HepG2 (cell line): ENCODE data around the gene ARMH4. TPM values are rescaled to one million over a fixed set of nuclear protein-coding genes. Genes with fewer than 3 reads are reported as not detected.

Source experiments
- ATAC-seq: fragments of 200-7000 bp; cut with Tn5 transposase; 3 replicates; pipeline ENCODE4 v1.9.1; 2020; ENCODE audit warnings: mild to moderate bottlenecking, moderate library complexity
- BruUV-seq: library from RNA; stranded (reverse); fragments of 400-500 nt; replicated peaks from 2 replicates; lab custom pipeline; 2021; lab: Mats Ljungman, UMichigan
- CTCF ChIA-PET: fragments of 300-600 bp; formaldehyde crosslinking; extraction: SDS; loops from one replicate; lab custom pipeline; 2021; ENCODE audit warnings: low total read pairs, inconsistent platforms, low intra/inter-chr PET ratio; lab: Yijun Ruan, JAX
- POLR2A ChIA-PET: fragments of 350-600 bp; sonication (Branson Sonifier 250); formaldehyde crosslinking; loops from one replicate; lab custom pipeline; 2020; ENCODE audit warnings: antibody characterized with exemption, inconsistent platforms; lab: Yijun Ruan, JAX
- DNase-seq: peaks from one replicate; pipeline ENCODE4 v3.0.0-alpha.2; 2015; ENCODE audit warnings: low spot score
- FAIRE-seq: peaks from 3 replicates; lab custom pipeline; 2011; peaks lifted over from hg19 to GRCh38; lab: Jason Lieb, UNC
- H2AFZ ChIP-seq: one replicate; pipeline ENCODE4 v1.6.1; 2011; ENCODE audit warnings: low read length, inconsistent platforms
- H3K27ac ChIP-seq: fragments of 300-600 bp; 3 replicates; pipeline ENCODE4 v1.8.0; 2011; ENCODE audit warnings: mixed run types, mild to moderate bottlenecking, mixed read lengths, low read length, inconsistent platforms; ENCODE audit not compliant: insufficient read depth; ENCODE audit errors: extremely low read length
- H3K27me3 ChIP-seq, 2 experiments: fragments of 200-600 bp in 1 of 2; 2 replicates in 1 of 2; 3 replicates in 1 of 2; pipeline versions ENCODE4 v1.6.0 to v1.8.0; 2011; ENCODE audit warnings: low read length in 2 of 2, mild to moderate bottlenecking in 2 of 2, moderate library complexity in 2 of 2, inconsistent platforms in 1 of 2; ENCODE audit not compliant: insufficient read depth in 2 of 2, control insufficient read depth in 1 of 2
- H3K36me3 ChIP-seq, 2 experiments: fragments of 200-600 bp in 1 of 2; replicated peaks in 1 of 2; 2 replicates in 1 of 2; 3 replicates in 1 of 2; pipeline versions ENCODE4 v1.5.1 to v1.8.0; 2011; ENCODE audit warnings: low read length in 2 of 2, inconsistent platforms in 1 of 2; ENCODE audit not compliant: insufficient read depth in 2 of 2, control insufficient read depth in 1 of 2
- H3K4me1 ChIP-seq: 2 replicates; pipeline ENCODE4 v1.5.1; 2012; ENCODE audit warnings: low read length, inconsistent platforms; ENCODE audit not compliant: insufficient read depth
- H3K4me2 ChIP-seq: 2 replicates; pipeline ENCODE4 v1.6.0; 2011; ENCODE audit warnings: low read depth, low read length, inconsistent platforms
- H3K4me3 ChIP-seq, 3 experiments: fragments of 200-600 bp in 1 of 3; sonication (generic), shearing (Covaris generic) in 1 of 3; replicated peaks in 1 of 3; 2 replicates each; pipeline ENCODE4 v1.5.1; 2011 to 2016; ENCODE audit warnings: low read length in 3 of 3, inconsistent platforms in 2 of 3, low read depth in 2 of 3, mild to moderate bottlenecking in 2 of 3, control low read depth in 1 of 3, mixed read lengths in 1 of 3; ENCODE audit not compliant: insufficient read depth in 1 of 3
- H3K79me2 ChIP-seq: one replicate; pipeline ENCODE4 v1.6.1; 2011; ENCODE audit warnings: low read length, inconsistent platforms; ENCODE audit not compliant: insufficient read depth
- H3K9ac ChIP-seq: 2 replicates; pipeline ENCODE4 v1.6.0; 2011; ENCODE audit warnings: mild to moderate bottlenecking, low read depth, low read length, inconsistent platforms; ENCODE audit not compliant: insufficient read depth
- H3K9me3 ChIP-seq: 2 replicates; pipeline ENCODE4 v1.5.1; 2012; ENCODE audit warnings: mild to moderate bottlenecking, low read length
- H4K20me1 ChIP-seq: 2 replicates; pipeline ENCODE4 v1.6.0; 2011; ENCODE audit warnings: inconsistent platforms, mild to moderate bottlenecking, low read length, moderate library complexity; ENCODE audit not compliant: insufficient read depth
- ATF7 ChIP-seq, 2 experiments: fragments of 450-650 bp in 1 of 2; sonication (generic) in 1 of 2; formaldehyde crosslinking in 1 of 2; IDR thresholded peaks; 2 replicates each; pipeline versions ENCODE4 v1.4.0 to v1.6.1; 2016 to 2020; ENCODE audit warnings: antibody characterized with exemption in 1 of 2, mild to moderate bottlenecking in 1 of 2, missing genetic modification reagents in 1 of 2
- TBX3 ChIP-seq: fragments of 450-650 bp; IDR thresholded peaks from 2 replicates; pipeline ENCODE4 v1.6.1; 2017; ENCODE audit warnings: antibody characterized with exemption, mild to moderate bottlenecking, inconsistent platforms, borderline replicate concordance
- ZNF317 ChIP-seq: sonication (generic); formaldehyde crosslinking; IDR thresholded peaks from 2 replicates; pipeline ENCODE4 v1.5.0; 2020; ENCODE audit warnings: mild to moderate bottlenecking, missing genetic modification reagents
- ZNF607 ChIP-seq: sonication (generic); formaldehyde crosslinking; IDR thresholded peaks from 2 replicates; pipeline ENCODE4 v1.5.1; 2020; ENCODE audit warnings: missing genetic modification reagents, mild to moderate bottlenecking, borderline replicate concordance
- WGBS: methylation state at CpG from one replicate; pipeline ENCODE4 v1.1.6; 2017; ENCODE audit warnings: low lambda C conversion rate; 5-methylcytosine and 5-hydroxymethylcytosine counted together
- in situ Hi-C: cut with HindIII; loops from 2 replicates; pipeline ENCODE4 v1.10.0; 2017; ENCODE audit warnings: low pct_unique_long_range_greater_than_20kb; ENCODE audit not compliant: extremely low pct_ligation_motif_present
- intact Hi-C: fragments of 100-400 bp; cut with micrococcal nuclease; formaldehyde crosslinking; loops from one replicate; pipeline ENCODE4 v1.10.0; 2022; ENCODE audit not compliant: unreplicated experiment
- polyA plus RNA-seq, 8 experiments: library from polyadenylated mRNA; depleted of rRNA in 3 of 8; stranded (reverse) in 7 of 8; unstranded in 1 of 8; fragments of >200 nt; fragmentation: Illumina TruSeq in 4 of 8; extraction: Trizol in 4 of 8; gene quantifications; 2 replicates each; pipeline versions ENCODE4 v1.2.1 to v1.2.3, GENCODE V29; 2011 to 2016; ENCODE audit warnings: low read depth in 4 of 8, missing spikeins in 1 of 8, mixed read lengths in 1 of 8; ENCODE audit not compliant: insufficient read depth in 1 of 8
- total RNA-seq, 5 experiments: library from RNA; depleted of rRNA; stranded (reverse); fragments of >200 nt; fragmentation: Illumina TruSeq; extraction: Trizol; gene quantifications; 2 replicates each; pipeline ENCODE4 v1.2.3, GENCODE V29; 2016; ENCODE audit warnings: low read depth in 1 of 5
- TF ChIP-seq, protein P1 (sequence below): sonication (generic); formaldehyde crosslinking; IDR thresholded peaks from 2 replicates; pipeline ENCODE4 v1.4.0; 2020; ENCODE audit warnings: missing genetic modification reagents

Gene ARMH4
- total and polyA plus RNA-seq, 2 of the 13 experiments (the other 11 are each of a cell fraction or from before 2014, with no cell fraction given) = 0.02 to 0.18 TPM

DNA sequence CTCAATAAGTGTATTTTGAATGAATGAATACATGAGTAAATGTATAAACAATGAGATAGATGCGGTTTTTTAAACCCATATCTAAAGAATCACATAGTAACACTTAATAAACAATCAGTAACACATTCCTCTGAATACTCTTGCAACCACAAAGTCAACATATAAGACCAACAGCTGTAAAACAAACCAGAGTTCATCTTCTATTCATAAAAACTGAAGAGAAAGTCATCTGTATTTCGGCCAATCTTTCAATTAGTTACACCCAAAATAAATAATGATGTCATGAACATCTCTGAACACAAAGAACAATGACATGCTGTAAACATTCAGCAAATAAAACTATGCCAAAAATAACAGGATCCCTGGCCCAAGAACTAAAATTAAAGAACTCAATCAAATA is 47.2 kb downstream of the ARMH4 start:
- in situ Hi-C loops (loop anchor here (5.0 to 25.0 kb wide), 2 partner anchors 62 to 257 kb away; no protein-coding TSS in a partner anchor), intact Hi-C loops (no loop called here)
- Histone ChIP-seq H3K4me1 (no peaks in the 10 kb centered on the region), H3K79me2 (no peaks in the 10 kb centered on the region), H3K9ac (no peak overlapping the region), H3K4me3 (no peak overlapping the region), H3K27me3 (0 out of 5 replicates have a peak, but pooled peaks cover 0 to 1% of the 10 kb centered on the region in 2 experiments), H3K27ac (no peak overlapping the region), H3K4me2 (no peak overlapping the region), H4K20me1 (no peaks in the 10 kb centered on the region), H2AFZ (no peak overlapping the region), H3K36me3 (no peaks in the 10 kb centered on the region), H3K9me3 (no peaks in the 10 kb centered on the region)
- POLR2A ChIA-PET = no interaction called here
- no TSS peak for BruUV-seq
- TF ChIP-seq ZNF317 (peak; percentile 56; the same call in 1 of the 2 replicates), ZNF607 (CRISPR knock-in tag) (no peak), ATF7 (IDR thresholded peaks at IDR 0.05) (peak; percentile 84), ATF7 (CRISPR knock-in tag; IDR thresholded peaks at IDR 0.05) (no peak), TBX3 (peak; percentile 51; the same call in 1 of the 2 replicates)
- TF ChIP-seq, protein P1, sequence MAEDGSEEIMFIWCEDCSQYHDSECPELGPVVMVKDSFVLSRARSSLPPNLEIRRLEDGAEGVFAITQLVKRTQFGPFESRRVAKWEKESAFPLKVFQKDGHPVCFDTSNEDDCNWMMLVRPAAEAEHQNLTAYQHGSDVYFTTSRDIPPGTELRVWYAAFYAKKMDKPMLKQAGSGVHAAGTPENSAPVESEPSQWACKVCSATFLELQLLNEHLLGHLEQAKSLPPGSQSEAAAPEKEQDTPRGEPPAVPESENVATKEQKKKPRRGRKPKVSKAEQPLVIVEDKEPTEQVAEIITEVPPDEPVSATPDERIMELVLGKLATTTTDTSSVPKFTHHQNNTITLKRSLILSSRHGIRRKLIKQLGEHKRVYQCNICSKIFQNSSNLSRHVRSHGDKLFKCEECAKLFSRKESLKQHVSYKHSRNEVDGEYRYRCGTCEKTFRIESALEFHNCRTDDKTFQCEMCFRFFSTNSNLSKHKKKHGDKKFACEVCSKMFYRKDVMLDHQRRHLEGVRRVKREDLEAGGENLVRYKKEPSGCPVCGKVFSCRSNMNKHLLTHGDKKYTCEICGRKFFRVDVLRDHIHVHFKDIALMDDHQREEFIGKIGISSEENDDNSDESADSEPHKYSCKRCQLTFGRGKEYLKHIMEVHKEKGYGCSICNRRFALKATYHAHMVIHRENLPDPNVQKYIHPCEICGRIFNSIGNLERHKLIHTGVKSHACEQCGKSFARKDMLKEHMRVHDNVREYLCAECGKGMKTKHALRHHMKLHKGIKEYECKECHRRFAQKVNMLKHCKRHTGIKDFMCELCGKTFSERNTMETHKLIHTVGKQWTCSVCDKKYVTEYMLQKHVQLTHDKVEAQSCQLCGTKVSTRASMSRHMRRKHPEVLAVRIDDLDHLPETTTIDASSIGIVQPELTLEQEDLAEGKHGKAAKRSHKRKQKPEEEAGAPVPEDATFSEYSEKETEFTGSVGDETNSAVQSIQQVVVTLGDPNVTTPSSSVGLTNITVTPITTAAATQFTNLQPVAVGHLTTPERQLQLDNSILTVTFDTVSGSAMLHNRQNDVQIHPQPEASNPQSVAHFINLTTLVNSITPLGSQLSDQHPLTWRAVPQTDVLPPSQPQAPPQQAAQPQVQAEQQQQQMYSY (CRISPR knock-in tag) = no peak
- FAIRE-seq (no peak), ATAC-seq (no peak), DNase-seq (no peak)
- 0% methylated on average over 2 of the region's 2 CpGs for WGBS
- CTCF ChIA-PET = no interaction called here
